ENCODE data around the gene CER1.

The CER1 gene

GRCh38 chr9:14722391-14723035 lies at the start of gene CER1:
TSS of gene CER1 (minus strand) at chr9:14722733. CDS start at chr9:14722672, 61 bp downstream.
- DNase-seq = no peak

DNA sequence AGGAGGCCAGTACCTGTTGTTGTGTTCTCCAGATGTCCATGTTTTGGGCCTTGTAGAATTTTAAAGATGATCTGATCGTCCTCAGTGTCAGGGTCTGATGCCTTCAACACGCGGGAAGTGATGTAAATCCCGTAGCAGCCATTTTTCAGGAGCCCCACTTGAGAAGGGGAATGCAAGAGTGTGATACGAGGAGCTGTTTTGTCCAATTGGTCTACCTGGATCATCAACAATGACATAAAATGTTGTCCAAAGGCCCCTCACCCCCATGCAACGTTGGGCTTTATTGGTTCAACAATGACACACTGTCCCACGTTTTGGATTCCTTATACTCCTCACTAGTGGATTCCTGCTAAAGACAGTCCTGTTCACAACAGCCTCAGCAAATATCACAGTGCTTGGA lies 48.1 kb upstream of the CER1 start:
- DNase-seq = no peak

DNA sequence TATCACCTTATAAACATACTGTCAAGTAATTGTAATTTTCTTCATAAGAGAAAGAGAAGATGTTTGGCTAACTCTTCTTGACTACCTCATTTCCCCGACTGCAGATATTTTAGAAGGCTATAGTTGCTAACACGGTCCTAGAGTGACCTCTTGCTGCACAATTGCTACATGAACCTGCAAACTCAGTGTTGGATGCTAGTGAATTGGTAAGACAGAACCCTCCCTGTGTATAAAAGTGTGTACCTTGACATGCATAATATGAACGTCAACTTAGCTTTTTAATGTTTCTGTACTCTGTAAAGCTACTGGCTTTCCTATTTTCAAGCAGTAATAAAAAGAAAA lies 46.7 kb upstream of the CER1 start:
- no peak for DNase-seq

DNA sequence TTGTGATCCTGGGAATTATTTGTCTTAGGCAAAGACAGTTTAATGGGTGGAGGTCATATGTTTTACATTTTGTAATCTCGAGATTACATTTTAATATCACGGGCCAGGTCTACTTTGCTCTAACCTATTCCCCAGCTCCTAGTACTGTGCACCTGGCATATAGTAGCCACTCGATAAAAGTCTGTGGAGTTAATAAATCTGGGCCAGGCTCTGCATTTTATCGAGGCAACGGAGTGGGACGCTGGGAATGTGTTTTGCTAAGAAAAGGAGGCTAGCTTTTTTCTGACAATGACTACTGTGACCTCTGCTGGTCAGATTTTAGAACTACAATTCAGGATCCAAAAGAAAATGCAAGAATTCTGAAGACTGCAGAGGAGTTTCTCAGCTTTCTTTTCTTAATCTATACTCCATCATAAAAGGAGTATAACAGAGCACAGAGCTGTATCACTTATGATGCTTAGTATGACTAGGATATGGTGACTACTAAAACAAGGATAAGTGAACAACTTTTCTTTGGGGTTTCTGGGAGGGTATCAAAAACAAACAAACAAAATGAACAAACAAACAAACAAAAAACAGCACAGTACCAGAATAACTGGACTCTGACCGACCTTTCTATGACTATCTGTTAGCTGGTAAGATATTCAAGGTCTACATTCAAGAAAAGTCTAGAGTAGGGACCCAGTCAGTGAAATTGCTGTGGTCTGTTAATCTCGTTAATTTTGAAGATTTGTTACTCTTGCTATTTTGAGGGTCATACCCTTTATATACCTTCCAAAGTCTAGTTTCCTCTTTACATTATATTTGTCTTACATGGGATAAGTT lies 46.1 kb upstream of the CER1 start:
- no peak for DNase-seq

- no peak for DNase-seq
Measured at GRCh38 chr9:14766299-14766698, 43.8 kb upstream of the CER1 start.

- no peak for DNase-seq
Measured at GRCh38 chr9:14761584-14761983, 39.1 kb upstream of the CER1 start.

DNA sequence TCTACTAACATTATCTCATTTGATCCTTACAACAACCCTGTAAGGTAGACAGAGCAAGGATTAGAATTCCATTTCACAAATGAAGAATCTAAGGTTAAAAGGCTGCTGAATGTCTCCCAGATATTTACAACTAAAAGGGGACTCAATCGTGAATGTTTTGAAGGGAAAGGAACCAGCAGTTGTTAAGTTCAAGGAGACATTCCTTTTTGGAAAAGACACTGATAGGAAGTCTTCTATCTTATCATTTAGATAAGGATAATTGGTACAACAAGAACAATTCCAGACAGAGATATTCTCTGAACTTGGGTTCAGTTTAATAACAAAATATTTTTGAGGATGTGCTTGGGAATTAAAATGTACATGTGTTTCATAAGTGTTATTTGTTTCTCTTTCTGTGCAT lies 37.5 kb upstream of the CER1 start:
- DNase-seq = no peak

- no peak for DNase-seq
Measured at GRCh38 chr9:14756291-14756690, 33.8 kb upstream of the CER1 start.

DNA sequence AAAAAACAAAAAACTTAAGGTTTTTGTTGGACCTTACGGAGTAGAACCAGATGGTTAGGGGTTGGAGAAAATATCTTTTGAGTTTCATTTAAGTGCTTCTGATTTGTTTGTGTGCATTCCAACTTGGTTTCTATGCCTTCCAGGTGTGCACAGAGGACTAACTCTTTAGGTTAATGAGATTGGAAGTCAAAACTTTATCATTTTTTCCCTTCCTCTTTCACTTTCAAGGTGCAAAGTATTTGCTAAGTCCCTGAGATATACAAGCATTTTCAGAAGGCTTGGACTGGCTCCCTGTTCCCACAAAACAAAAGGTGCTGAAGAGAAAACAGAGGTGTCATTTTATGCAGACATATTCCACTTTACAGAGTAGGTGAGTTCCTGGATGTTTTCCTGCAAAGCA lies 30.3 kb upstream of the CER1 start:
- DNase-seq = no peak

DNA sequence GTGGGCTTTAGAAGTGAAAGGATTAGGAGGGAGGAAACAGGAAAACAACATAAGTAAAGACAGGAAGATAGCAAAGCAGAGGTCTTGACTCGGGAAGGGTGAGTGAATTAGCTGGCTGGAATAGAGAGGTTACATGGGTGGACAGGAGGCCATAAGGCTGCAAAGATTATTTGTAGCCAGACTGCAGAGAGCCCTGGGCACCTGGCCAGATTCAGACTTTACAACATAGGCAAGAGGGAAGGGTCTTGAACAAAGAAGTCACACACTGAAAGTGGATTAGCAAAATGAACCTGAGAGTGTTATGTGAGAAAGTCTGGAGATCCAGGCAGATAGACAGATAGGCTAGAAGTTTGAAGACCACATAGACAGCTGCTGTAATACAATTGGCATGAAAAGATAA lies 29.7 kb upstream of the CER1 start:
- no peak for DNase-seq

DNA sequence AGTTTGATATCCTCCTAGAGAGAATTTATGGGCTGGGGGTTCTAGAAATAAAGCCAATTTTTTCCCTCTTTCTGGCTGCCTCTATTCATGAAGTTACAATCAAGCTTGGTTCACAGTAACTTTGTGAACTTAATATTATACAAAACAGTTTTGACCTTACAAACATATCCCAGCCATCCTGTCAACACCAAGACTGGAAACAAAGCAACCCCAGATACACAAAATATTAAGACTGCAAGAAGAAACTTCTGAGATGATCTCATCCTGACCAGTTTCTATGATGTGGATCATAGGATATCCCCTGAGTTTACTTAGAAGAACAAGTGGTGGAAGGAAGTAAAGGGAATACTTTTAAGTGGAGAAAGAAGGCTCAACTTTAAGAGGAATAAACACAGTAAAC lies 28.3 kb upstream of the CER1 start:
- DNase-seq = no peak

- no peak for DNase-seq
Measured at GRCh38 chr9:14749741-14750211, 27.2 kb upstream of the CER1 start.

- DNase-seq = no peak
Measured at GRCh38 chr9:14748373-14748772, 25.8 kb upstream of the CER1 start.

GRCh38 chr9:14747111-14747510 lies 24.6 kb upstream of the CER1 start:
- no peak for DNase-seq

GRCh38 chr9:14746626-14747025 lies 24.1 kb upstream of the CER1 start:
- DNase-seq = no peak

DNA sequence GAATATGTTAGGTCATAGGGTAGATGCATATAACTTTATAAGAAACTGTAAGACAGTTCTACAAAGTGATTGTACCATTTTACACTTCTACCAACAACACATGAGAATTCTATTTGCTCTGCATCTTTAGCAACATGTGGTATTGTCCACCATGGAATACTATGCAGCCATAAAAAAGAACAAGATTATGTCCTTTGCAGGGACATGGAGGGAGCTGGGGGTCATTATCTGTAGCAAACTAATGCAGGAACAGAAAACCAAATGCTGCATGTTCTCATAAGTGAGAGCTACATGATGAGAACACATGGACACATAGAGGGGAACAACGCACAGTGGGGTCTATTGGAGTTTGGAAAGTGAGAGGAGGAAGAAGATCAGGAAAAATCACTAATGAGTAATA lies 22.2 kb upstream of the CER1 start:
- DNase-seq = no peak

DNA sequence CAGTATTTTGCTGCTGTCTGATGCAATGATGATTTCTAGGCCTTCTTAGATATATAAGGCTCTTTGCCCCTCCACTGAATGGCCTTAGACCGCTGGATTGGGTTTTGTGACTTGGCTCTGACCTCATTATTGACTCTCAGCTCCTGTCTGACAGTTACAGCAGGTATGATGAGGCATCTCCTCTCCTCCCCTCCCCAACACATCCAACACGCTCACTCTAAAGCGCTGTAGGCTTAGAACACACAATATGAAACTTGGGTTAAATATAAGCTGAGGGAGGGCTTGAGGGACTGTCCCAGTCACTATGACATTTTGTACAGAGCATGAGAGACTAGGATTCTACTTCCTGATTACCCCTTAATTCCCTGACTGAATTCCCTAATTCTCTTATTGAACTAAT lies 18.8 kb upstream of the CER1 start:
- DNase-seq = no peak

DNA sequence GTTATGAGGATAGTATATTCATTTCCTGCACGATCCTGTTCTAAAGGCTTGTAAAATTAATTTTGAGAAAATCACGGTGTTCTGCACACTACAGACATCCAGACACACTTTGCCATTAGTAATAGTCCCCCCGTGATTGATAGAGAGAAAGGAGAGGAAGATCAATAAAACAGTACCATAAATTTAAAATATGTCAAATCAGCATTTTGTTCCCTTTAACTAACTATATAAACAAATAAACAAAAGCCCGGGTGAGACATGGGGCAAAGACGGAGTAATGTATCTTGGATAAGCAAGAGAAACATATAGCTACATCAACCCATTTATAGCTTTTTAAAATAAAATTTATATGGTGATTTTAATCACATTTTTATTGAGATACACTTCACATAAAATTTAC lies 10.6 kb upstream of the CER1 start:
- no peak for DNase-seq

DNA sequence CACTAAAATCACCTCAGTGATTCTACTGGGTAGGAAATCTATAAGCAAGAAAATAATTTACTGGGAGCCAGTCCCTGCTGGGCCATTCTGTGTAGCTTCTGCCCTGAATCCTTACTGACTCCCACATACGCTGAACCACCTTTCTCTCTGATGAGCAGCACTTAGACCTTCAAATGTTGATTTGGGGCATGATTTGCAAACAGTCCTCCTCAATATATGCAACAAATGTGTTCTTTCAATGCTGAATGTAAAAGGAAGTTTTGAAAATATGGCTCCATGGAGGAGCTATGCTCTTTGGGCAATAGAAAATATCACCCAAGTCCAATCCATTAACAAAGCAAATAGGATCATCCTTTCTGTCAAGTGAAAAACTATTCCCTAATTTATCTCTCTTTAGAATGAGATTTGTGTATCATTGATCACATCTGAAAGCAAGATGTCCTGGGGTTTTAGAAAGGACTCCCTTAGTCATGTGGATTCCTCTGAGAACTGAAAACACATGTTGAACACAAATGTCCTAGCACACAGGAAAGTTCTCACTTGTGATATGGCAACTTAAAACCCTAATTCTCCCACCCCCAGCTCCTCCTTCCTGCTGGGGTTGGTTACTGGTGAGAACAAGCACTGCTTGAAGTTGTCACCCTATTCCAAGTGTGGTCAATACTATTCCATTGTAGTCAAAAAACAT lies 8.9 kb upstream of the CER1 start:
- no peak for DNase-seq

DNA sequence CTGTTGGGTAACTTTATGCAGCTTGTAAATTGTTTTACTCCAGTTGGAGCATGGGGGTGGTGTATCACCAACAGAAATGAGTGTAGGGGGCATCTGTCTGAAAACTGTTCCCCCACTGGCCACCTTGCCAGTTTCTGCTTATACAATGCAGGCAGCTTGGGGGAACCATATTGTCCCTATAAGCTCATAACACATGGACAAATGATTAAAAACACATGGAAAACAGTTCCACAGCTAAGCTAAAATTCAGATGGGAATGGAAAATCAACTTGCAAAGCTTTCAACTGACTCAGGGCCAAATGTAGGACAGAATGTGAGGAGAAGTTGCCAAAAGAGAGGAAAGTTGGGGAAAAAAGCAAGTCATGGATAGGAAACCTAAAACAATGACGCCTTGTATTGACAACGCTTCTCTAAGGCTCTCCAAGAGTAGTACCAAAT lies 7.9 kb upstream of the CER1 start:
- no peak for DNase-seq

GRCh38 chr9:14723301-14723700 lies 768 bp upstream of the CER1 start:
- DNase-seq = no peak

DNA sequence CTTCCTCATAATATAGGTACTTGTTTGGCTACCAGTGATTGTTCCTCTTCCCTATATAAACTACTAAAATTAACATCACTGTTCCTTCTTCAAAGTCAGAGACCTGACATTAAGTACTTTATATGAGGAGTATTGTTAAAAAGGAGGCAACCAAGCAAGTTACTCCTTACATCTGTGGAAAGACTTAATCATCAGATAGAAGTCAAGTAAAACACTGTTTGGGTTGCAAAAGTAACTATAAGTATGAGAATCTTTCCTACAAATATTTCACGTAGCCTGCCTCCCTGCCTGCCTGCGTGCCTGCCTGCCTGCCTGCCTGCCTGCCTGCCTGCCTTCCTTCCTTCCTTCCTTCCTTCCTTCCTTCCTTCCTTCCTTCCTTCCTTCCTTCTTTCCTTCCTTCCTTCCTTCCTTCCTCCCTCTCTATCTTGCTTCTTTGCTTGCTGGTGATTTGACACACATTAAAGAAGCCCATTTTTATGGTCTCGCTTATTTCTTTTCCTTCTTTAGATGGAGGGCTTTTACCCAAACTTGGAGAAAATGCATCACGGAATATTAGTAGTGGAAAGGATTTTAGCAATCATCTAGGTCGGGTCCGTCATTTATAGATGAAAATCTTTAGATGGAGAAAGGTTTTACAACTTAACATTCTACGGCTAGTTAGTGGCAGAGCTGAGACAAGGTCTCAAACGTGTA lies 3.2 kb downstream of the CER1 start:
- DNase-seq = no peak

DNA sequence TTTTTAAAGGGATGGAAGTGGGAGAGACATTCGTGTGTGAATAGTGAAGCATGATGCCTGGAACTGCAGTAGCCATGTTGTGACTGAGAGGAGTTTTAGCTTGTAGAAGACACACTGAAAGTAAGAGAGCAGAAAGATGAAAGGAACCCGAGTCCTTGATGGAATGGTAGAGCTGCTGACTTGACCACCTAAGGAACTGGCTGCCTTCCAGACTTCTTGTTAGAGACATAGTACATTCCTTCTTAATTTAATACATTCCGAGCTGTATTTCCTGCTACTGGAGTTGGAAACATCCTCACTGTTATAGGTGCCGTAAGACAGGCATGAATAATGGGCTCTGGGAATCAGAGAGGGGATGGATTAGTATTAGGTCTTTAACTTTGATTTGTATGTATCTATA lies 7.4 kb downstream of the CER1 start:
- DNase-seq = no peak

Data from activated CD4-positive, alpha-beta T cell treated with anti-CD3 and anti-CD28 coated beads, Interleukin-2, amount 50 U/mL, for 1 hour (primary cell).